Astrocyte of the spinal cord (primary cell): ENCODE measurements around the gene B4GALT3.

Source experiments
- DNase-seq: peaks from one replicate; pipeline ENCODE4 v3.0.0; 2011; ENCODE audit warnings: low read depth, low spot score
- H3K4me3 ChIP-seq: 2 replicates; pipeline ENCODE4 v1.5.1; 2011; ENCODE audit warnings: low read depth, mild to moderate bottlenecking, low read length, moderate library complexity
- in situ Hi-C: cut with HindIII; loops from 2 replicates; pipeline ENCODE4 v1.10.0; 2017; ENCODE audit warnings: low sequenced_read_pairs
- TF ChIP-seq, protein P1 (sequence below): IDR thresholded peaks from 2 replicates; pipeline ENCODE4 v1.5.1; 2012; ENCODE audit warnings: low read depth, mild to moderate bottlenecking, low read length, inconsistent platforms

Gene B4GALT3

DNA sequence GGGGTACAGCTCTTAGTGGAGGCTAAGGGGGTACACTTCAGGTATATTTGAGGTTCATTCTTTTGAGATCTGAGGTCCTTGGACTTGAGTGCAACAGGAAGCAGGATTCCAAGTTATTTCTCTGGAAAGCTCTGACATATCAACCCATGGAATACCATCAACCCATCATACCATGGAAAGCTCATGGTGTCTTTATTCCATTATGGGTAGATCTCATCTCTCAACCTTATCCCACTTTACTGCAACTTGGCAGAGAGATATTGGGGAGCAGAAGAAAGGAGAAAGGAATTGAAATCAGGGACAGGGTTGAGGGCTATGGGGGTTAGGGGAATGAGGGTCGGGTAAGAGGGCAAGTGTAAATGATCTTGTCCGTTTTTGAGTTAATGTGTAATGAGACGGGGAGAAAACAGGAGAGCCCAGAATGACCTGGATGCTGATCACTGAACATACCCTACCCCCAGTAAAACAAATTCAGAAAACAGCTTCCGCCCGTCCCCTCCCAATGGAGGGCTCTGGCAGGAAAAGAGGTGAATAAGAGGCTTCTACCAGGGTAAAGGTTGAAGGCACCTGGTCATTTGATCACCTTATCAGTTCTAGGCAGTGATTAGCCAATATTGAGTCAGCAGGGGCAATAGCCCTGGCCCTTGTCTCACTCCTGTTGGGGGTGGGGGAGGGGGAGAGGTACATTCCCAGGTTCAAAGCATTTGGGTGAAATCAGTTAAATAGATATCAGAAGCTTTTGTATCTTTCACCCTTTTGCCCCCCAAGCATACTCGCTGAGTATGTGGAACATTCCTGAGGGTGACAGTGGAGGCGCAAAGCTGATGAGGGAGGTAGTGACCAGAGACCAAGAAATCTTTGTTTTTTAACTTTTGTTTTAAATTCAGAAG is 46.7 kb upstream of the B4GALT3 start:
- H3K4me3 ChIP-seq: no peak overlapping the region
- no peak for DNase-seq
- in situ Hi-C loops: loop anchor here (25.0 kb wide), 1 partner anchor 138 kb away; the partner anchor contains the start of gene CFAP126
- TF ChIP-seq, protein P1, sequence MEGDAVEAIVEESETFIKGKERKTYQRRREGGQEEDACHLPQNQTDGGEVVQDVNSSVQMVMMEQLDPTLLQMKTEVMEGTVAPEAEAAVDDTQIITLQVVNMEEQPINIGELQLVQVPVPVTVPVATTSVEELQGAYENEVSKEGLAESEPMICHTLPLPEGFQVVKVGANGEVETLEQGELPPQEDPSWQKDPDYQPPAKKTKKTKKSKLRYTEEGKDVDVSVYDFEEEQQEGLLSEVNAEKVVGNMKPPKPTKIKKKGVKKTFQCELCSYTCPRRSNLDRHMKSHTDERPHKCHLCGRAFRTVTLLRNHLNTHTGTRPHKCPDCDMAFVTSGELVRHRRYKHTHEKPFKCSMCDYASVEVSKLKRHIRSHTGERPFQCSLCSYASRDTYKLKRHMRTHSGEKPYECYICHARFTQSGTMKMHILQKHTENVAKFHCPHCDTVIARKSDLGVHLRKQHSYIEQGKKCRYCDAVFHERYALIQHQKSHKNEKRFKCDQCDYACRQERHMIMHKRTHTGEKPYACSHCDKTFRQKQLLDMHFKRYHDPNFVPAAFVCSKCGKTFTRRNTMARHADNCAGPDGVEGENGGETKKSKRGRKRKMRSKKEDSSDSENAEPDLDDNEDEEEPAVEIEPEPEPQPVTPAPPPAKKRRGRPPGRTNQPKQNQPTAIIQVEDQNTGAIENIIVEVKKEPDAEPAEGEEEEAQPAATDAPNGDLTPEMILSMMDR: no peak

GRCh38 chr1:161222175-161223019 is 45.1 kb upstream of the B4GALT3 start:
- no peak overlapping the region for H3K4me3 ChIP-seq
- TF ChIP-seq, protein P1: no peak
- in situ Hi-C loops: loop anchor here (25.0 kb wide), 1 partner anchor 140 kb away; the partner anchor contains the start of gene CFAP126
- no peak for DNase-seq

- in situ Hi-C loops: loop anchor here (25.0 kb wide), 1 partner anchor 142 kb away; the partner anchor contains the start of gene CFAP126
- DNase-seq: no peak
- no peak overlapping the region for H3K4me3 ChIP-seq
- TF ChIP-seq, protein P1: no peak
Measured at GRCh38 chr1:161220002-161220401, 42.7 kb upstream of the B4GALT3 start.

DNA sequence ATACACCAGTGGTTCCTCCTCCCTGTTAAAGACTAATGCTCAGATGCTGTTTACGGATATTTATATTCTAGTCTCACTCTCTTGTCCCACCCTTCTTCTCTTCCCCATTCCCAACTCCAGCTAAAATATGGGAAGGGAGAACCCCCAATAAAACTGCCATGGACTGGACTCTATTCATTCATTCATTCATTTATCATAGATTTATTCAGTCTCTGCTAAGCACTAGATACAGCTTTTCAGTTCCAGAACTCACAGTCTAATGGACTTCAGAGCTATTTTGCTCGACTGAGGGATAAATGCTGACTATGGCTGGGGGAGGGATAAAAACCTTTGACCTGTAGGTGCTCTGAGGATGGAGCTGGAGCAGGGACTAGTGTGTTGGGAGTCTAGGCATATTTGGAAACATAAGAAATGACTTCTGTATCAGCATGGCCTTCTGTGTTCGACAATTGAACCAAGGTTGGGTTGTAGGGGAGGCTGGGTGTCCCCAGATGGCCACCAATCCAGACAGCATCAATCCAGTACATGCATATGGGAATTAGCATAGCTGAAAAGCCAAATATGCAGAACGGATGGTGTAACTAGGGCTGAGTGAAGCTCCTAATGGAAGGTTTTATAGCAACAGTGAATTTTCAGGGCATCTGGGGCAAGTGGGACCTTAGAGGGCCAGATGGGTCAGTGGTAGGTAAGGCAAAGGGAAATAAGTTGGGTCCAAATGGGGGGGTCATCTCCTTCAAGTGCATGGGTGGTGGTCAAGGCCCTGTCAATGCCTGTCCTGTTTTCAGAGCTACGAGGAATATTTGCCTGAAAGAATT is 42.0 kb upstream of the B4GALT3 start:
- no peak overlapping the region for H3K4me3 ChIP-seq
- in situ Hi-C loops: loop anchor here (25.0 kb wide), 1 partner anchor 143 kb away; the partner anchor contains the start of gene CFAP126
- TF ChIP-seq, protein P1: no peak
- no peak for DNase-seq

DNA sequence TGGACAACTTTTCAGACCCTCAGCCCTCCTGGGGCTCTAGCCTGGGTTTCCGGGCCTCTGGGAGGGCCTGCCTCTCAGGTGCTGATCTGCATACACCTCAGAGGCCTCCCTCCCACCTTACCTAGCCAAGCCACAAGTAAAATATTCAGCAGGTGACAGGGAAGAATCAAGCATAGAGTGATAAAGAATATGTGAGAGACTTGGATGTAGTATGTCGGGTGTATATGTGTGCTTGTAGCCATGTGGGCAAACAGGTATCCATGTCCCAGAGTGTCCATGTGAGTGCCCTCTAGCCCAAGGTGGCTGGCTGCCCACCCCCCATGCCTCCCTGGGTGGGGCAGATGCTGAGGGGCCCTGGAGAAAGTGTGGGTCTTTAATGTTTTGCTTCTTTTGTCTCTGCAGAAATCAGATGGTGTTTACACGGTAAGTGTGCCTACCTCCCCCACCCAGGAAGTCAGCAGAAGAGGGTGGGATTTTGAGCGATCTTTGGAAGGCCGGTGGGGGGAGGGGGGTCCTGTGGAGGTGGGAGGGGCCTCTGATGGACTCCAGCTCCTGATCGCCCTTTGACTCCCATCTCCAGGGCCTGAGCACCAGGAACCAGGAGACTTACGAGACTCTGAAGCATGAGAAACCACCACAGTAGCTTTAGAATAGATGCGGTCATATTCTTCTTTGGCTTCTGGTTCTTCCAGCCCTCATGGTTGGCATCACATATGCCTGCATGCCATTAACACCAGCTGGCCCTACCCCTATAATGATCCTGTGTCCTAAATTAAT is 41.2 kb upstream of the B4GALT3 start:
- TF ChIP-seq, protein P1: no peak
- in situ Hi-C loops: loop anchor here (25.0 kb wide), 1 partner anchor 144 kb away; the partner anchor contains the start of gene CFAP126
- H3K4me3 ChIP-seq: no peak overlapping the region
- DNase-seq: no peak
